ENCODE results near the gene PCDHGC5.
A peak's percentile ranks its signal among the peaks of the same experiment; 100 is the strongest.

The PCDHGC5 gene

DNA sequence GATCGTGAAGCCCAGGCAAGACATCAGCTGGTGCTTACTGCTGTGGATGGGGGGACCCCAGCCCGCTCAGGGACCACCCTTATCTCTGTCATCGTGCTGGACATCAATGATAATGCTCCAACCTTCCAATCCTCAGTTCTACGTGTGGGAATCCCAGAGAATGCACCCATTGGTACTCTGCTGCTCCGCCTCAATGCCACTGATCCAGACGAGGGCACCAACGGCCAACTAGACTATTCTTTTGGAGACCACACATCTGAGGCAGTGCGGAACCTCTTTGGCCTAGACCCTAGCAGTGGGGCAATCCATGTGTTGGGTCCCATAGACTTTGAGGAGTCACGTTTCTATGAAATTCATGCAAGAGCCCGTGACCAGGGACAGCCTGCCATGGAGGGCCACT, 960 bp downstream of the PCDHGC5 start:
- ATAC-seq (ENCODE audit: low read depth) (no peak), DNase-seq (ENCODE audit: low spot score) (no peak)
- peaks cover 22% of the 10 kb centered on the region for H3K4me1 ChIP-seq (ENCODE audit: insufficient read depth, poor library complexity, severe bottlenecking)
- no peak overlapping the region for H3K4me3 ChIP-seq (ENCODE audit: severe bottlenecking)
- no peaks in the 10 kb centered on the region for H3K27me3 ChIP-seq (ENCODE audit: insufficient read depth, poor library complexity, severe bottlenecking)
- no peaks in the 10 kb centered on the region; the same call in 1 of the 2 replicates for H3K36me3 ChIP-seq (ENCODE audit: low read depth)
- H3K9me3 ChIP-seq (ENCODE audit: severe bottlenecking): no peaks in the 10 kb centered on the region
- H3K27ac ChIP-seq (ENCODE audit: poor library complexity, severe bottlenecking): peak overlapping the region; percentile 71
- TF ChIP-seq, protein P1, sequence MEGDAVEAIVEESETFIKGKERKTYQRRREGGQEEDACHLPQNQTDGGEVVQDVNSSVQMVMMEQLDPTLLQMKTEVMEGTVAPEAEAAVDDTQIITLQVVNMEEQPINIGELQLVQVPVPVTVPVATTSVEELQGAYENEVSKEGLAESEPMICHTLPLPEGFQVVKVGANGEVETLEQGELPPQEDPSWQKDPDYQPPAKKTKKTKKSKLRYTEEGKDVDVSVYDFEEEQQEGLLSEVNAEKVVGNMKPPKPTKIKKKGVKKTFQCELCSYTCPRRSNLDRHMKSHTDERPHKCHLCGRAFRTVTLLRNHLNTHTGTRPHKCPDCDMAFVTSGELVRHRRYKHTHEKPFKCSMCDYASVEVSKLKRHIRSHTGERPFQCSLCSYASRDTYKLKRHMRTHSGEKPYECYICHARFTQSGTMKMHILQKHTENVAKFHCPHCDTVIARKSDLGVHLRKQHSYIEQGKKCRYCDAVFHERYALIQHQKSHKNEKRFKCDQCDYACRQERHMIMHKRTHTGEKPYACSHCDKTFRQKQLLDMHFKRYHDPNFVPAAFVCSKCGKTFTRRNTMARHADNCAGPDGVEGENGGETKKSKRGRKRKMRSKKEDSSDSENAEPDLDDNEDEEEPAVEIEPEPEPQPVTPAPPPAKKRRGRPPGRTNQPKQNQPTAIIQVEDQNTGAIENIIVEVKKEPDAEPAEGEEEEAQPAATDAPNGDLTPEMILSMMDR (IDR thresholded peaks at IDR 0.05; ENCODE audit: poor library complexity, severe bottlenecking): no peak

DNA sequence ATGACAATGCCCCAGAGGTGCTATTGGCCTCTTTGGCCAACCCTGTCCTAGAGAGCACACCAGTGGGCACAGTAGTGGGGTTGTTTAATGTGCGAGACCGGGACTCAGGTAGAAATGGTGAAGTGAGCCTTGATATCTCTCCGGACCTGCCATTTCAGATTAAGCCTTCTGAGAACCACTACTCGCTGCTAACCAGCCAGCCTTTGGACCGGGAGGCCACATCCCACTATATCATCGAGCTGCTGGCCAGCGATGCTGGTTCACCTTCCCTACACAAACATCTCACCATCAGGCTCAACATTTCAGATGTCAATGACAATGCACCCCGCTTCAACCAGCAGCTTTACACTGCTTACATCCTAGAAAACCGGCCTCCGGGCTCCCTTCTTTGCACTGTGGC, 1.4 kb downstream of the PCDHGC5 start:
- DNase-seq (ENCODE audit: low spot score) (no peak), ATAC-seq (ENCODE audit: low read depth) (no peak)
- Histone ChIP-seq H3K4me3 (ENCODE audit: severe bottlenecking) (no peak overlapping the region), H3K36me3 (ENCODE audit: low read depth) (no peaks in the 10 kb centered on the region; the same call in 1 of the 2 replicates), H3K4me1 (ENCODE audit: insufficient read depth, poor library complexity, severe bottlenecking) (peaks cover 22% of the 10 kb centered on the region), H3K9me3 (ENCODE audit: severe bottlenecking) (no peaks in the 10 kb centered on the region), H3K27ac (ENCODE audit: poor library complexity, severe bottlenecking) (no peak overlapping the region), H3K27me3 (ENCODE audit: insufficient read depth, poor library complexity, severe bottlenecking) (no peaks in the 10 kb centered on the region)
- TF ChIP-seq, protein P1 (IDR thresholded peaks at IDR 0.05; ENCODE audit: poor library complexity, severe bottlenecking): no peak

GRCh38 chr5:141490771-141491170, 1.9 kb downstream of the PCDHGC5 start:
- no peak for DNase-seq (ENCODE audit: low spot score)
- TF ChIP-seq, protein P1 (IDR thresholded peaks at IDR 0.05; ENCODE audit: poor library complexity, severe bottlenecking): no peak
- peaks cover 22% of the 10 kb centered on the region for H3K4me1 ChIP-seq (ENCODE audit: insufficient read depth, poor library complexity, severe bottlenecking)
- H3K27me3 ChIP-seq (ENCODE audit: insufficient read depth, poor library complexity, severe bottlenecking): no peaks in the 10 kb centered on the region
- no peak overlapping the region for H3K27ac ChIP-seq (ENCODE audit: poor library complexity, severe bottlenecking)
- no peak overlapping the region for H3K4me3 ChIP-seq (ENCODE audit: severe bottlenecking)
- no peaks in the 10 kb centered on the region for H3K36me3 ChIP-seq (ENCODE audit: low read depth)
- no peak for ATAC-seq (ENCODE audit: low read depth)
- no peaks in the 10 kb centered on the region for H3K9me3 ChIP-seq (ENCODE audit: severe bottlenecking)

DNA sequence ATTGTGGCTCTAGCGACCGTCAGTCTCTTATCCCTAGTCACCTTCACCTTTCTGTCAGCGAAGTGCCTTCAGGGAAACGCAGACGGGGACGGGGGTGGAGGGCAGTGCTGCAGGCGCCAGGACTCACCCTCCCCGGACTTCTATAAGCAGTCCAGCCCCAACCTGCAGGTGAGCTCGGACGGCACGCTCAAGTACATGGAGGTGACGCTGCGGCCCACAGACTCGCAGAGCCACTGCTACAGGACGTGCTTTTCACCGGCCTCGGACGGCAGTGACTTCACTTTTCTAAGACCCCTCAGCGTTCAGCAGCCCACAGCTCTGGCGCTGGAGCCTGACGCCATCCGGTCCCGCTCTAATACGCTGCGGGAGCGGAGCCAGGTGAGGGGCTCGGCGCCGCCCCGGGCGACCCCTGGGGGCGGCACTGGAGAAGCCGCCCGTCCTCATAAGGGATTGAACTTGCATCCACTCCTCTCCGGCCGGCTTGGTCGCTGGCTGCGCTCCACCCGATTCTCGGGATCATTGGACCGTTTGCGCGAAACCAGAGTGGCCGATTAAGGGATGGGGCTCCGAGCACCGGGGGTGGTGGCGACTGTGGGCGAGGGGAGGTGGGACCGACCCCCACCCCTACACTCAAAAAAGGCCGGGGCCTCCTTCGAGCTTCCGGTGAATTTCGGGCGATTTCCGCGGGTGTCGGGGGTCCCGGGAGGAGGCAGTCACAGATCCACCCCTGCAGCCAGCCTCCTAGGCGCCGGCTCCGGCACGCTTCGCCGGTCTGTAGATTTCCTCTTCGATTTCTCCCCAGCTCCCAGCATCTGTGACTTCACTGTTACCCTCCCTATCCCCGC, 2.7 kb downstream of the PCDHGC5 start:
- TF ChIP-seq, protein P1 (IDR thresholded peaks at IDR 0.05; ENCODE audit: poor library complexity, severe bottlenecking): no peak
- Histone ChIP-seq H3K4me3 (ENCODE audit: severe bottlenecking) (no peak overlapping the region), H3K4me1 (ENCODE audit: insufficient read depth, poor library complexity, severe bottlenecking) (peaks cover 22% of the 10 kb centered on the region), H3K36me3 (ENCODE audit: low read depth) (no peaks in the 10 kb centered on the region), H3K9me3 (ENCODE audit: severe bottlenecking) (no peaks in the 10 kb centered on the region), H3K27ac (ENCODE audit: poor library complexity, severe bottlenecking) (no peak overlapping the region), H3K27me3 (ENCODE audit: insufficient read depth, poor library complexity, severe bottlenecking) (no peaks in the 10 kb centered on the region)
- DNase-seq (ENCODE audit: low spot score) (no peak), ATAC-seq (ENCODE audit: low read depth) (no peak)

Data from RWPE2 (cell line).